H1 (cell line): ENCODE measurements around the gene GAPDHS. TPM values are rescaled to one million over a fixed set of nuclear protein-coding genes. Genes with fewer than 3 reads are reported as not detected.

Experiments
- RFX5 ChIP-seq: IDR thresholded peaks from 2 replicates; pipeline ENCODE4 v1.6.1; 2011; ENCODE audit warnings: low read depth, low read length, improper control_type of control experiment, borderline replicate concordance
- RNF2 ChIP-seq: fragments of 200-900, 300-1000 bp; sonication (generic); IDR thresholded peaks from 2 replicates; pipeline ENCODE4 v1.7.1; 2016; ENCODE audit warnings: borderline replicate concordance, low read depth, mild to moderate bottlenecking, antibody characterized with exemption, low read length; ENCODE audit not compliant: poor library complexity, severe bottlenecking; ENCODE audit errors: missing control alignments
- RXRA ChIP-seq: IDR thresholded peaks from 2 replicates; pipeline ENCODE4 v1.6.1; 2011; ENCODE audit warnings: low read depth, mild to moderate bottlenecking, low read length, moderate library complexity; ENCODE audit not compliant: insufficient read depth
- SIN3A ChIP-seq, 2 experiments: IDR thresholded peaks in 1 of 2; conservative IDR thresholded peaks in 1 of 2; 2 replicates each; pipeline ENCODE4 v1.6.1; 2011 to 2012; ENCODE audit warnings: low read length in 2 of 2, improper control_type of control experiment in 1 of 2, low read depth in 1 of 2, mild to moderate bottlenecking in 1 of 2
- SRF ChIP-seq: IDR thresholded peaks from 2 replicates; pipeline ENCODE4 v1.6.1; 2011; ENCODE audit warnings: mild to moderate bottlenecking, low read depth, low read length, moderate library complexity
- YY1 ChIP-seq: IDR thresholded peaks from 2 replicates; pipeline ENCODE4 v1.6.1; 2011; ENCODE audit warnings: low read depth, mild to moderate bottlenecking, low read length
- ZNF274 ChIP-seq: IDR thresholded peaks from 2 replicates; pipeline ENCODE4 v1.7.0; 2012; ENCODE audit warnings: low read length, borderline replicate concordance; ENCODE audit errors: extremely low read depth
- polyA plus RNA-seq, 7 experiments: library from polyadenylated mRNA; depleted of rRNA in 3 of 7; stranded (reverse) in 5 of 7; unstranded in 2 of 7; fragments of >200 nt in 5 of 7; fragments of 200-250 nt in 2 of 7; gene quantifications; 1 replicate in 5 of 7; 2 replicates in 1 of 7; 4 replicates in 1 of 7; pipeline versions ENCODE4 v1.2.1 to v1.2.3, GENCODE V29; 2011 to 2013; ENCODE audit warnings: missing spikeins in 2 of 7, mixed read lengths in 2 of 7
- total RNA-seq: library from RNA; stranded (reverse); fragmentation: NEBNext Ultra II Directional; extraction: Animal tissue kit (Norgen Biotek cat#: 25700); gene quantifications from 2 replicates; pipeline ENCODE4 v1.2.1, GENCODE V29; 2021

GAPDHS gene
- total and polyA plus RNA-seq, 2 of the 8 experiments (the other 6 are each of a cell fraction or from before 2014, with no cell fraction given): 0.26 TPM; not detected in 1

GRCh38 chr19:35539850-35540249 is 6.6 kb downstream of the GAPDHS start (continued):
- TF ChIP-seq RNF2 (no peak), RFX5 (no peak), YY1 (no peak), SRF (no peak), ZNF274 (no peak), SIN3A (conservative IDR thresholded peaks at IDR 0.05 in 1 of 2, IDR thresholded peaks at IDR 0.05 in 1 of 2; ENCODE audit: low read depth in 1 of 2, low read length in 2 of 2) (no peak), RXRA (no peak)
- TF ChIP-seq, all 59 proteins: peak for 0
